GM10847 (cell line): ENCODE data around the gene FBXW4.

Source experiments
- POLR2A ChIP-seq: IDR thresholded peaks from 2 replicates; pipeline ENCODE4 v1.6.1; 2011; ENCODE audit not compliant: insufficient read length; ENCODE audit errors: extremely low read depth

Gene FBXW4

DNA sequence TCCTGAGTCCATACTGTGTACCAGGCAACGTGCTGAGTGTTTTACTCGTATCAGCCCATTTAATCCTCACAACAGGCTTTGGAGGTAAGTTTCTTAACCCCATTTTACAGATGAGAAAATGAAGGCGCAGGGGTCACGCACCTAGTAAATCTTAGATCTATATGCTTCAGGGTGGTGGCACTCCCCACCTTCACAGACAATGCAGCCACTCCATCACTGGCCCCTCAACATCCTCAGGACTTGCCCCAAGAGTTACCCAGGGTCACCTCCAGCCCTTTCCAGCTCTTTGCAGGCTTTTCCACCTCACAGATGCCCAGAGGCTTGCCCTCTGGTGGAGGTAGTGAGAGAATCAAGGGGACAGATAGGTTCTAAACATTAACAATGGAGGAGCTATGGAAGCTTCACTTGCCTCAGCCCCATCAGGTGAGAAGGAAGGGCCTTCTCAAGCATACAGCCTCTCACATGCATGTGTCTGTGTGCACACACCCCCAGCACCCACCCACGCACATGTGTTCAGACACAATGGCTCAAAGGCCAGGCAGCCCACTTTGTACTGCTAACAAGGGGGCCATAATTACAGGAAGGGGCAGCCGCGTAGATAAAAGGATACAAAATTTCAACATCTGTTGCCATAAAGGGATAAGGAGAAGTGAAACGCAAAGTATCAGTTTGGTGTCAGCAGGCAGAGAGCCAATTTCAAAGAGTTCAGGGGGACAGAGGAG lies 77.7 kb downstream of the FBXW4 start:
- no peak for TF ChIP-seq POLR2A

DNA sequence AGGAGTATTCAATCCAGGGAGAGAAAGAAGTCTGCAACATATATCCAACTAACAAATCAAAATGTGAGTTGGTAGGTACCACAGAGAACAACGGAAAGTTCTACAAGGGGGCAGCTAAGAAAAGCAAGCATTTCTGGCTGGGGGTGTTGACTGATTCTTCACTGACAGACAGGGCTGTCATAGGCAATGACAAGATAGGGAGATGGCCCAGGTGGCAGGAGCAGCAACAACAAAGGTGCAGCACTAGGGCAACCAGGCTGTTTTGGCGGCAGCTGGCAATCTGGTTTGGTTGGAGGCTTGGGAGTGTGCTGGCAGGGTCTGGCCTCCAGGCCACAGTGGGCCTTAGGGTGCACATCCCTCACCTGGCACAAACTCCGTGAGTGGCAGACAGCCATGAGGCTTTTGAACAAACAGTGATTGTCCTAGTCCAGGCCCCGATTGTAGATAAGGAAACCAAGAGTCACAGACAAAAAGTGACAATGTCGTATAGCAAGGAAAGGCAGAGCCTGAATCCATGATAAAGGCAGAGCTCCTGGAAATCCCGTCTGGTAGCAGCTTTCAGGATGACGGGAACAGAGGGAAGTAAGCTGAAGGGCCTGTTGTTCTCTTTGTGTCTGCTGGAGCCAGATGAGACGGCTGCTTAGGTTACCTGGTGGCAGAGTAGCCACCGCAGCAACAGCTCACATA lies 78.4 kb downstream of the FBXW4 start:
- TF ChIP-seq POLR2A = no peak

DNA sequence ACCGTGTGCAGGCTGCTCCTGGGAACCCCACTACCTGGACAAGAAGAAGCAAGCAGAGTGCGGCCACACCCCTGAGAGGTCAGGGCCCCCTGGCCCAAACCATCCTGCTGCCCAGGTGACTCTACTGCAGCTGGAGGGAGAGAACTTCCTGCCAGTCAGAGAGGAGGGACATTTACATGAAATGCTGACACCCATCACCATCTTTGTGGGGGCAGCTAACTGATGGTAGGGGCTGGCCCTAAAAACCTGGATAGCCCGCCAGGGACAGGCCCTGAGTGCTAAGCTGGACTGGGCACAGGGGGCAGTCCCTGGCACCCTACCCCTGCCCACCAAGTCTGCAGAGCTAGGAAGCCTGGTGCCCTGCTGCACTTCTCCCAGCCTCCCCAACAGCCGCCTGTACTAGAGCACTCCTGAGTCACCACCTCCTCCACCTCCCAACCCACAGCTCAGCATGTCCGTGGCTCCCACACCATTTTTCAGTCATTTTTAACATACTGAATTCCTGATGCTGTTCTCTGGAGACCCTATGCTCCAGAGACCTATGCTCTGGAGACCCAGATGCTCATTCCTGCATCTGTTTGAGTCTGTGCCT lies 79.3 kb downstream of the FBXW4 start:
- TF ChIP-seq POLR2A = no peak

DNA sequence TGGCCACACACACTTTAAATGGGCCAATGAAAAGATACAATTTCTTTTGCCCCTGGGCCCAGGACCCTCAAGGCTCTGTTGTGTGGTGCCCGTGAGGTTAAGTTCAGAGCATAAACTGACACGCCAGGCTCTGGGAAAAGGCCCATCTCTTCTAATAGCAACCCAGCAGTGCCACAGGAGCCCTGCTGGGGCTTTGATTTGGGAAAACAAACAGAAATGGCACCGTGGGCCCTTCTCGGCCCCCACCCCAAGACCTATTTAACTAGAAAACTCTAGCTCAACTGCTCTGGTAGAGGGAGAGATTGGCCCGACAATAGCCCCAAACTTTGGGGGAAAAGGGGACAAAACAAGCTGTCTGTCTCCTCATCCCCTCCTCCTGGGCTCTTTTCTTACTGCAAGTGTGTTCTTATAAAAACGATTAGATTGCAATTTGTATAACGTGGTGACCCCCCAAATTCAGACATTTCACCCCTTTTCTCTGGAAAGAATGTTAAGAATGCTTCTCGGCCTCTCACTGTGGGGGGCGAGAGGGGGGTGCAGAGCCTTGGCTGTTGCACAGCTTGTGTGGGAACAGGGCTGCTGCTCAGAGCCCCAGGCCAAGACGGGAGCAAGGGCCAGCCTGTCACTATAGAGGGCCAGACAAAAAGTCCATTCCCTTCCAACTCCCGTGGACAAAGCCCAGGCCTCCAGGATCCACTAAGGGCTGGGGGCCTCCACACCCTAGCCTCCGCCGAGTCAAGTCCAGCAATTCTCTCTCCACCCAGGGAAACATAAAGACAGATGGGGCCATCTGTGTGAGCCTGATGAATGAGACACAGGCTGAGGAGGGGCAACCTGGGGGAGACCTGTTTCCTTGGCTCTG lies 80.1 kb downstream of the FBXW4 start:
- TF ChIP-seq POLR2A = no peak

DNA sequence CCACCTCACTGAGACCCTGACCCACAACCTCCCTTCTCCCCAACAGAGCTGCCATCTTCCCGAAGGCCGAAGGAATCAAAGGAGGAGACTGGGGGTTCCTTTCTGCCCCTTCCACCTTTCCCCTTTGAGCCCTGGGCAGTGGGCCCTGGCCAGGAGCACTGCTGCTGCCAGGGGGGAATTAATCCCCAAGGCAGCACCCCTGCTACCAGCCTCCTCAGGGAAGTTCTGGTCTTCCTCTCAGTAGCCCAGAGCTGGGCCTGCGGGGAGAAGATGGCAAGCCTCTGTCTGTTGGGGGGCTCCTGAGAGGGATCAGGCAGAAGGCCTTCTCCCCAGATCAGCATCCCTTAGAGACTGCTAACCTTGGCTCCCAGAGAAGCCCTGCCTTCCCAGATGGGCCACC lies 81.3 kb downstream of the FBXW4 start:
- TF ChIP-seq POLR2A = no peak

- TF ChIP-seq POLR2A = no peak
These were observed 82.1 kb downstream of the FBXW4 start for GRCh38 chr10:101612872-101613271.

DNA sequence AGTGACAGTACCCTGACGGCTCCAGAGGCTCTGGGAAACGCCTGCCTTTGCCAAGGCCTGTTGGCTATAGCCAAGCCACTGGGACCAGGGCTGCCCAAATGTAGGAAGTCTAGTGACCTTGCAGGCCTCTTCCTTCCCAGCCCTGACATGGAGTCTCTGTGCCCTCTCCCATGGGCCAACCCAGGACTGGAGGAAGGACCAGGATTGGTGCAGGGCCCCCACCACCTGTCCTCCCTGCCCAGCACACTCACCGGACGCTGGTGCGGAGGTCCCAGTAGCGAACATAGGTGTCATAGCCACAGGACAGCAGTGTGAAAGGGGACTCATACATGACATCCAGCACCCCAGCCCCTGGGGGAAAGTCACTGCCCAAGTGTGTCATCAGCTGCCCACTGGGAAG lies 82.9 kb downstream of the FBXW4 start:
- TF ChIP-seq POLR2A = no peak

GRCh38 chr10:101611096-101611905 lies 83.7 kb downstream of the FBXW4 start:
- no peak for TF ChIP-seq POLR2A

GRCh38 chr10:101609481-101609880 lies 85.5 kb downstream of the FBXW4 start:
- TF ChIP-seq POLR2A = no peak

DNA sequence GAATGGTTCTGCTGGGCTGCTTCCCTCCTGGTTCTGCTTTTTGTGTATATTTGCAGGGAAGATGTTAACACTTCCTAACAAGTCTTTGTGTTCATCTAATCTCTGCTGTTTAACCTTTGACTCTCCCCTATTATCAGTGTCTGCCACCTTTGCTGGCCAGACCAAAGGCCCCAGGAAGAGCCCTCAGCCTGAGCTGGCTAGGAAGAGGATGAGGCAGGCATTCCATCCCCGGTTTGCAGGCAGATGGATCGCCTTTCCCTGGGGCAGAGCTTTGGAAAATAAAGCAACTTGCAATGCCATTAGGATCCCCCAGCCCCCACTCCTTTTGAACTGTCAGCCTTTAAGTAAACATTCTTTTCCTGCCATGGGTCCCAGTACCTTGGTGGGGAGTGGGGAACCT lies 87.8 kb downstream of the FBXW4 start:
- no peak for TF ChIP-seq POLR2A

DNA sequence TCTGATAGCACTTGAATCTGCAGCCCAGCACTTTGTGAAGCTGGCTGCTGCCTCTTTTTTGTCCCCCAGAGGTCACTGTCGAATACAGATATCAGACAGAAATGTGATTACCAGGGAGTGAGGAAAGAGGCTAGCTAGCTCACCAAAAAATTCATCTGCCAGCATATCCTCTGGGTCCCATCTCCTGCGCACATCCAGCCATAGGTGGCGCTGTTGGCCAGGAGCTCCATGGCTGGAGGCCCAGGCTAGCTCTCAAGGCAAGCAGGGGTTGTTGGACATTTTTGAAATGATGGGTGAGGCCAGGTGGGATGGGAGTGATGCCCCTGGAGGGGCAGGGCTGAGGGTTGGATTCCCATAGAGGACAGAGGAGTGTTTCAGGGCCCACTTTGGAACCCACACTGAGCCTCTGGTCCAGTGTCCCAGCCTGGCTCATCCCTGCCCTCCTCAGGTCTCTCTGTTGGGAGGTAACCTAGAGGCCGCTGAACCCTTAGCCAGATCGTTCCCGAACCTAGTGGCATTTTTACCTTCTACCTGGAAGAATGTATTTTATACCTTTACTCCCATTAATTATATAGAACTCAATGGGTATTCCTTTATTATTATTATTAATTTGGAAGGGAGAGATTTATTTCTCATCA lies 92.1 kb downstream of the FBXW4 start:
- no peak for TF ChIP-seq POLR2A

DNA sequence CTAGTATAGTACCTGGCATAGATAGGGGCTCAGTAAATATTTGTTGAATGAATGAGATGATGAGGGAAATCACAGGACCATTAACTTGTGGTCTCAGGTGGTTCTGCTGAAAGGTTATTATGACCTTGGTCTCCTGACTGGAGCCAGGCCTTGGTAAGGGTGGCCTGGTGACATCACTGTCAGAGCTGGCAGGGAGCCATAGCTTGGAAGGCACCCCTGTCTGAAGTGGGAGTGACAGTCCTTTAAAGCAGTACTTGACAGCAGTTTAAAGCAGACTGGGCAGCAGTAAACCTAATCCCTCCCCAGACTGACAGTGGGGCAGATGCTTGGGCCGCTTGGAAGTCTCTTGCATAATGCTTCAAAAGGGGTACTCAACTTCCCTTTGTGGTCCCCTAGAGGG lies 93.4 kb downstream of the FBXW4 start:
- TF ChIP-seq POLR2A = no peak

- TF ChIP-seq POLR2A = no peak
These were observed 97.7 kb downstream of the FBXW4 start for GRCh38 chr10:101597091-101597900.

DNA sequence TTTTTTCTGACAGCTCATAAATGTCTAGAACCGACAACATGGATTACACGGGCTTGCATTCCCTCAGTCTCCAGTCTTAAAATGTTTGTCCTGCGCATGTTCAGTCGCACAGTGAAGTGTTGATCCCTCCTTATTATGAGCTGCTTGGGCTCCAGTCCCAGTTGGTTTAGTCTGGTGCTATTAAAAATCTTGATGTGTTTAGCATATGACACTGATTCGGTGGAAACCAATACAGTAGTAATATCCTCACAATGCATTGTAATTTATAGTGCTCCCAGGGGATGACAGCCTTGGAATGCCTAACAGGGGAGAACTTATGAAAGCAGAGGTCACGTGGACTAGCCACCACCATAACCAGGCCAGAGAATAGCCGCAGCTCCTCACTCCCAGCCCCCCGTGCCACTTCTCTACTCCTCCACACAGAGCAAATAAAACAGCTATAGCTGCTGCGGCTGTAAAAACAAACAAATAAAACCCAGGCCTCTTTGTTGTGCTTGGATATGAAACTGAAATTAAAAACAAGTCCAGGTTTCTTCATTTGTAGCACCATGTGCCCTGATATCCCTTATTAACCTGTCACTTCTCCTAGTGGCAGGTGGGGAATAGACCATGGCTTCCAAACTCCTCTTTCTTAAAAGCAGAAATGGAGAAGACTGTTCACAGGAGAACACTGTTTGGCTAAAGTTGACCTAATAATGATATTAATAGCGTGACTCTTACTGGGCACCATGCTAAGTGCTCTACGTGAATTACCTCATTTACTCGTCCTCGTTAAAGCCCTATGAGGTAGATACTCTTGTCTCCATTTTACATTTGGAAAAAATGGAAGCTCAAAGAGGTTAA lies 99.2 kb downstream of the FBXW4 start:
- TF ChIP-seq POLR2A = no peak
